ENCODE measurements around the gene COA7. TPM values are rescaled to one million over a fixed set of nuclear protein-coding genes. Genes with fewer than 3 reads are reported as not detected.

COA7 gene
- total RNA-seq, 1 donor from 2014 or later: 16.5 TPM

DNA sequence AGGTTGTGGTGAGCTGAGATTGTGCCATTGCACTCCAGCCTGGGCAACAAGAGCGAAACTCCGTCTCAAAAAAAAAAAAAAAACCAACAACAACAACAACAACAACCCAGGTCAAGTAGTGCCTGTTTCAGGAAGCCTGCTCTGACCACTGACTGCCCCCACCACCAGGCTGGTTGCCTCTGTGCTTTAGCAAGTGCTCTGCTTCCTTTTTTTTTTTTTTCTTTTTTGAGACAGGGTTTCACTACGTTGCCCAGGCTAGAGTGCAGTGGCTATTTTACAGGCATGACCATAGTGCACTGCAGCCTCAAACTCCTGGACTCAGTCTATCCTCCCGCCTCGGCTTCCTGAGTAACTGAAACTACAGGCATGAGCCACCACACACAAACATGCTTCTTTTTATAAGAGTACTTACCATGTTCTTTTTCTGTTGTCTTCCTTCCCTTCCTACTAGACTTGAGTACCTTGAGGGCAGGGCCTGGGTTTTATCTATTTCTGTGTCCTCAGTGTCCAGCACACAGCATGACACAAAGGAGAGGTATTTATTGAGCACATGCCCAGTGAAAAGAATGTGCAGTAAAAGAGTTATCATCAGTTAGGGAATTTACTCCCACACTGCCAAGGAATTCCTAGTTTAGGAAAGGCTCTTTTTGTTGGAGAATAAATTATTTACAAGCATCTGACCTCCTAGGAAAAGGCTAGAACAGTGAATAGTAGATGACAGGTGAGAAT lies 9.9 kb upstream of the COA7 start:
- TF ChIP-seq, protein P1, sequence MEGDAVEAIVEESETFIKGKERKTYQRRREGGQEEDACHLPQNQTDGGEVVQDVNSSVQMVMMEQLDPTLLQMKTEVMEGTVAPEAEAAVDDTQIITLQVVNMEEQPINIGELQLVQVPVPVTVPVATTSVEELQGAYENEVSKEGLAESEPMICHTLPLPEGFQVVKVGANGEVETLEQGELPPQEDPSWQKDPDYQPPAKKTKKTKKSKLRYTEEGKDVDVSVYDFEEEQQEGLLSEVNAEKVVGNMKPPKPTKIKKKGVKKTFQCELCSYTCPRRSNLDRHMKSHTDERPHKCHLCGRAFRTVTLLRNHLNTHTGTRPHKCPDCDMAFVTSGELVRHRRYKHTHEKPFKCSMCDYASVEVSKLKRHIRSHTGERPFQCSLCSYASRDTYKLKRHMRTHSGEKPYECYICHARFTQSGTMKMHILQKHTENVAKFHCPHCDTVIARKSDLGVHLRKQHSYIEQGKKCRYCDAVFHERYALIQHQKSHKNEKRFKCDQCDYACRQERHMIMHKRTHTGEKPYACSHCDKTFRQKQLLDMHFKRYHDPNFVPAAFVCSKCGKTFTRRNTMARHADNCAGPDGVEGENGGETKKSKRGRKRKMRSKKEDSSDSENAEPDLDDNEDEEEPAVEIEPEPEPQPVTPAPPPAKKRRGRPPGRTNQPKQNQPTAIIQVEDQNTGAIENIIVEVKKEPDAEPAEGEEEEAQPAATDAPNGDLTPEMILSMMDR (IDR thresholded peaks at IDR 0.05; ENCODE audit: unreplicated experiment): no peak
- H3K9me3 Mint-ChIP-seq (ENCODE audit: low read depth): no peaks in the 10 kb centered on the region

DNA sequence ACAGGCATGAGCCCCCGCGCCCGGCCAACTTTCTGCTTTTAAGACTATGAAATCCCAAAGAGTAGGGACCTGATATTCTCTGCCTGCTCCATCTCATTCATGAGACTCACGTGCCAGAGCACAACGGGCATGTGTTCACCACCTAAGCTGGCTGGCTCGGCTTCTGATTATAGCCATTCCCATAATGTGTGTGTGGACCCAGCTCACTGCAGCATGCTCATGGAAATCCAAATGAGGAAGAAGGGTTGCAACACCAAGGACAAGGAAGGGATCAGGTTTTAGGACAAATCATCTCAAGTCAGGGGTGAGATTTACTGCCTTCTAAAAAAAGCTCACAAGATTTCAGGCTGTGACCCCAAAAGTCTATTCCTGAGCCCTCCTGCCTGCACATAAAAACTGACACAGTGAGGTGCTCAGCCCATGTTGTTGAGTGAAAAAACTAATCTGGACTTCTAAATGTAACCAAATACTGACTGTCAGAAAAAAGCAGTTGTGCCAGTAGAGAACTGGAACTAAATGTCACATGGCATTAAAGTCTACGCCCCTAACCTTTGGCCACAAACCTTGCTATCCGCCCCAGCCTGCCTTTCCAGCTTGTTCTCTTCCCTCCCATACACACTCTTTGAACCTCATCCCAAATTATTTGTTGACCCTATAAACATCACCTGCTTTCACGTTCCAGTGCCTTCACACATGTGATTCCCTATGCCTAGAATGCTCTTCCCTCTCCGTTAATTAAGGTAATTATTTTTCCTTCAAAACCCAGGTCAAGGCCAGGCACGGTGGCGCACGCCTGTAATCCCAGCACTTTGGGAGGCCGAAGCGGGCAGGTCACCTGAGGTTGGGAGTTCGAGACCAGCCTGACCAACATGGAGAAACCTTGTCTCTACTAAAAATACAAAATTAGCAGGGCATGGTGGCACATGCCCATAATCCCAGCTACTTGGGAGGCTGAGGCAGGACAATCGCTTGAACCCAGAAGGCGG lies 9.1 kb upstream of the COA7 start:
- Mint-ChIP-seq H3K4me1 (ENCODE audit: low read depth) (peaks cover 5% of the 10 kb centered on the region), H3K9me3 (ENCODE audit: low read depth) (no peaks in the 10 kb centered on the region), H3K36me3 (ENCODE audit: insufficient read depth) (no peaks in the 10 kb centered on the region), H3K27me3 (peaks cover 9% of the 10 kb centered on the region), H3K4me3 (ENCODE audit: low read depth) (no peak overlapping the region), H3K27ac (no peak overlapping the region)
- TF ChIP-seq, protein P1 (IDR thresholded peaks at IDR 0.05; ENCODE audit: unreplicated experiment): no peak
- no peak for DNase-seq (ENCODE audit: low spot score, unreplicated experiment)

More for the DNA sequence above, 9.9 kb upstream of the COA7 start:
- H3K27ac Mint-ChIP-seq: no peak overlapping the region
- H3K4me3 Mint-ChIP-seq (ENCODE audit: low read depth): no peak overlapping the region
- H3K4me1 Mint-ChIP-seq (ENCODE audit: low read depth): peaks cover 3% of the 10 kb centered on the region
- H3K27me3 Mint-ChIP-seq: peaks cover 9% of the 10 kb centered on the region
- DNase-seq (ENCODE audit: low spot score, unreplicated experiment): no peak
- no peaks in the 10 kb centered on the region for H3K36me3 Mint-ChIP-seq (ENCODE audit: insufficient read depth)

DNA sequence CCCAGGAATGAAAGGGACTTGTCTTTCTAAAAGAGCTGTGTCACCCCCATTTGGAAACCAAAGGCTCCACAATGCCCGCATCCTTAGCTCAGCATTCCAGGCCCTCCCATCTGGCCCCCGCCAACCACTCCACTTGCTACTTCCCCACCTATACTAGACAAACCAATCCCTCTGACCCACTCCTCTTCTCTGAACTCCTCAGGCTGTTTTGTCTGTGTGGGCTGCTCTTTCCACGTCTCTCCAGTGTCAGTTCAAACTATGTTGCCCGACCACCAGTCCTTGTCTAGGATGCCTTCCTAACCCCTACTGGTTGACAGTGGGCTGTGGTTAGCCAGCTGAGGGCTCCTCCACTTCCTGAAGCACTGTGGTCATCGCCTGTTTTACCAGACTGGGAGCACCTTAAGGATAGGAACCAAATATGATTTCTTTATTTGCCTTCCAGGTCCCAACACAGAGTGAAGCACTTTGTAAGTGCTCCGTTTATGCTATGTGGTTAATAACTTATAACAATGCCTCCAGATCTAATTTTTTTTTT lies 8.1 kb upstream of the COA7 start:
- no peaks in the 10 kb centered on the region for H3K36me3 Mint-ChIP-seq (ENCODE audit: insufficient read depth)
- no peak for DNase-seq (ENCODE audit: low spot score, unreplicated experiment)
- TF ChIP-seq, protein P1 (IDR thresholded peaks at IDR 0.05; ENCODE audit: unreplicated experiment): no peak
- peaks cover 9% of the 10 kb centered on the region for H3K27me3 Mint-ChIP-seq
- no peak overlapping the region for H3K27ac Mint-ChIP-seq
- no peak overlapping the region for H3K4me3 Mint-ChIP-seq (ENCODE audit: low read depth)
- no peaks in the 10 kb centered on the region for H3K9me3 Mint-ChIP-seq (ENCODE audit: low read depth)
- peaks cover 5% of the 10 kb centered on the region for H3K4me1 Mint-ChIP-seq (ENCODE audit: low read depth)

DNA sequence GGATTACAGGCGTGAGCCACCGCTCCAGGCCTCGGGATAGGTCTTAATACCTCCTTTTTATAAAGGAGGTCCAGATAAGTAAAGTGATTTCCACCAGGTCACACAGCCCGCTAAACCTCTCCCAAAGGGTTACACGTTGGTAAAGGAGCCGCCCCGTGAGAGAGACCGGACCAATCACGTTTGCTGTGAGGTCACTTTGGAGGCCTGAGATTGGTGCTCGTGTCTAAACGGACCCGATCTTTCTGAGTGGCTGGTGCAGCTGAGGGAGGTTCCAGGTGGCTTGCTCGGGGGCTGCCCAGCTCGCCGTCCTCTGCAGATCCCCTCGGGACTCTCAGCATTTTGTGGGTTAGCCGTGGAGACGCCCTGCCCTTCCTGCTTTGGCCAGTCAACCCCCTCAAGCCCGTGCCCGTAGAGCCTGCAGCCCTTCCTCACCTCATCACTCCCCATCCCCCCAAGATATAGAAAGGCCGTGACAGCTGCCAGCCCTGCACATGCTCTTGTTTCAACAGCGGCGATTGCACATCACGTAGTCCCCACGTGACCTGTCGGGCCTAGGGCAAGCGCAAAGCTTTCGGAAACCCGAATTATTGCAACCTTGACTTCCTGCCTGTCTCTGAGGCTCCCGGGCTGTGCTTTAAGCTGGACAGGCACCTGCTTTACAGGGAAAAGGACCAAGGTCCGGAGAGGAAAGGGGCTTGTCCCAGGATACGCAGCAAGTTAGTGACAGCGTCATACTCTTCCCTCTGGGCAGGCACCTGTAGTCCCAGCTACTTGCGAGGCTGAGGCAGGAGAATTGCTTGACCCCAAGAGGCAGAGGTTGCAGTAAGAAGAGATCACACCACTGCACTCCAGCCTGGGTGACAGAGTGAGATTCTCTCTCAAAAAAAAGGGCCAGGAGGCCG lies 5.0 kb upstream of the COA7 start:
- H3K4me3 Mint-ChIP-seq (ENCODE audit: low read depth): peak overlapping the region; percentile 87
- TF ChIP-seq, protein P1 (IDR thresholded peaks at IDR 0.05; ENCODE audit: unreplicated experiment): no peak
- H3K36me3 Mint-ChIP-seq (ENCODE audit: insufficient read depth): no peaks in the 10 kb centered on the region
- peaks cover 9% of the 10 kb centered on the region for H3K27me3 Mint-ChIP-seq
- peak overlapping the region; percentile 96 for H3K27ac Mint-ChIP-seq
- H3K9me3 Mint-ChIP-seq (ENCODE audit: low read depth): no peaks in the 10 kb centered on the region
- H3K4me1 Mint-ChIP-seq (ENCODE audit: low read depth): peaks cover 5% of the 10 kb centered on the region
- peak; percentile 67 for DNase-seq (ENCODE audit: low spot score, unreplicated experiment)
